MM.1S (cell line): Measurements from ENCODE around the gene RAPGEF2.

ENCODE experiments used
- DNase-seq: peaks from one replicate; pipeline ENCODE4 v3.0.0-alpha.2; 2015
- H2AFZ ChIP-seq: fragments of 300-600 bp; sonication (generic); 2 replicates; pipeline ENCODE4 v1.6.0; 2016; ENCODE audit warnings: antibody characterized with exemption, low read length
- H3F3A ChIP-seq: fragments of 300-600 bp; sonication (generic); 2 replicates; pipeline ENCODE4 v1.6.1; 2016; ENCODE audit warnings: mild to moderate bottlenecking, antibody characterized with exemption, low read length, moderate library complexity, mixed read lengths; ENCODE audit not compliant: insufficient read depth
- H3K27ac ChIP-seq: fragments of 300-600 bp; sonication (generic); 2 replicates; pipeline ENCODE4 v1.5.1; 2016; ENCODE audit warnings: mild to moderate bottlenecking, low read length
- H3K27me3 ChIP-seq: fragments of 300-600 bp; sonication (generic); replicated peaks from 2 replicates; pipeline ENCODE4 v1.6.0; 2016; ENCODE audit warnings: low read length; ENCODE audit not compliant: insufficient read depth
- H3K36me3 ChIP-seq: fragments of 300-600 bp; sonication (generic); replicated peaks from 2 replicates; pipeline ENCODE4 v1.6.1; 2016; ENCODE audit warnings: mild to moderate bottlenecking, low read length, mixed read lengths; ENCODE audit not compliant: insufficient read depth
- H3K4me1 ChIP-seq: fragments of 300-600 bp; sonication (generic); 2 replicates; pipeline ENCODE4 v1.6.1; 2016; ENCODE audit warnings: low read length, mixed read lengths
- H3K4me2 ChIP-seq: fragments of 300-600 bp; sonication (generic); 2 replicates; pipeline ENCODE4 v1.6.0; 2016; ENCODE audit warnings: low read depth, low read length
- H3K4me3 ChIP-seq: fragments of 300-600 bp; sonication (generic); 2 replicates; pipeline ENCODE4 v1.5.1; 2016; ENCODE audit warnings: low read length, mixed read lengths
- H3K79me2 ChIP-seq: fragments of 300-600 bp; sonication (generic); 2 replicates; pipeline ENCODE4 v1.6.1; 2016; ENCODE audit warnings: mixed run types, low read length, mixed read lengths
- H3K9ac ChIP-seq: fragments of 300-600 bp; sonication (generic); 2 replicates; pipeline ENCODE4 v1.6.1; 2016; ENCODE audit warnings: low read length, mixed read lengths
- H3K9me2 ChIP-seq: fragments of 300-600 bp; sonication (generic); replicated peaks from 2 replicates; pipeline ENCODE4 v1.6.1; 2016; ENCODE audit warnings: mild to moderate bottlenecking, low read length, mixed read lengths; ENCODE audit not compliant: insufficient read depth
- H3K9me3 ChIP-seq: fragments of 300-600 bp; sonication (generic); replicated peaks from 2 replicates; pipeline ENCODE4 v1.6.1; 2016; ENCODE audit warnings: mild to moderate bottlenecking, low read length, mixed read lengths; ENCODE audit not compliant: insufficient read depth
- H4K20me1 ChIP-seq: fragments of 300-600 bp; sonication (generic); 2 replicates; pipeline ENCODE4 v1.6.1; 2016; ENCODE audit warnings: mild to moderate bottlenecking, low read length, moderate library complexity, mixed read lengths; ENCODE audit not compliant: insufficient read depth
- CTCF ChIP-seq: fragments of 300-600 bp; sonication (generic); IDR thresholded peaks from 2 replicates; pipeline ENCODE4 v1.5.1; 2016; ENCODE audit warnings: antibody characterized with exemption, low read length, mixed read lengths
- EZH2 ChIP-seq: fragments of 300-600 bp; sonication (generic); optimal IDR thresholded peaks from 2 replicates; pipeline ENCODE3; 2017; ENCODE audit warnings: low read depth, mild to moderate bottlenecking, antibody characterized with exemption, low read length, mixed read lengths
- EZH2phosphoT487 ChIP-seq: fragments of 300-600 bp; sonication (generic); IDR thresholded peaks from 2 replicates; pipeline ENCODE4 v1.6.1; 2018; ENCODE audit warnings: antibody characterized with exemption, low read length

Gene RAPGEF2

GRCh38 chr4:159398236-159398638 lies 295.4 kb downstream of the RAPGEF2 start:
- Histone ChIP-seq H3K36me3 (no peaks in the 10 kb centered on the region), H3K27me3 (no peaks in the 10 kb centered on the region), H4K20me1 (no peaks in the 10 kb centered on the region), H3K4me3 (no peak overlapping the region), H3K9me3 (no peaks in the 10 kb centered on the region), H3K9ac (no peak overlapping the region), H3K4me1 (no peaks in the 10 kb centered on the region), H2AFZ (no peak overlapping the region), H3K9me2 (no peaks in the 10 kb centered on the region), H3K27ac (no peak overlapping the region), H3K79me2 (no peaks in the 10 kb centered on the region), H3F3A (no peaks in the 10 kb centered on the region), H3K4me2 (no peak overlapping the region)
- no peak for DNase-seq
- TF ChIP-seq EZH2 (no peak), CTCF (no peak), EZH2phosphoT487 (no peak)

GRCh38 chr4:159400558-159401225 lies 297.8 kb downstream of the RAPGEF2 start:
- no peaks in the 10 kb centered on the region for H3K9me2 ChIP-seq
- no peak for DNase-seq
- H4K20me1 ChIP-seq, result no peaks in the 10 kb centered on the region
- no peaks in the 10 kb centered on the region for H3K36me3 ChIP-seq
- H3K27ac ChIP-seq, result no peak overlapping the region
- no peaks in the 10 kb centered on the region for H3F3A ChIP-seq
- H3K4me2 ChIP-seq, result no peak overlapping the region
- no peak for TF ChIP-seq EZH2phosphoT487
- no peak for TF ChIP-seq CTCF
- no peak for TF ChIP-seq EZH2
- H3K79me2 ChIP-seq, result no peaks in the 10 kb centered on the region
- H3K4me3 ChIP-seq, result no peak overlapping the region
- H3K27me3 ChIP-seq, result no peaks in the 10 kb centered on the region
- H2AFZ ChIP-seq, result no peak overlapping the region
- no peaks in the 10 kb centered on the region for H3K9me3 ChIP-seq
- no peaks in the 10 kb centered on the region for H3K4me1 ChIP-seq
- H3K9ac ChIP-seq, result no peak overlapping the region

DNA sequence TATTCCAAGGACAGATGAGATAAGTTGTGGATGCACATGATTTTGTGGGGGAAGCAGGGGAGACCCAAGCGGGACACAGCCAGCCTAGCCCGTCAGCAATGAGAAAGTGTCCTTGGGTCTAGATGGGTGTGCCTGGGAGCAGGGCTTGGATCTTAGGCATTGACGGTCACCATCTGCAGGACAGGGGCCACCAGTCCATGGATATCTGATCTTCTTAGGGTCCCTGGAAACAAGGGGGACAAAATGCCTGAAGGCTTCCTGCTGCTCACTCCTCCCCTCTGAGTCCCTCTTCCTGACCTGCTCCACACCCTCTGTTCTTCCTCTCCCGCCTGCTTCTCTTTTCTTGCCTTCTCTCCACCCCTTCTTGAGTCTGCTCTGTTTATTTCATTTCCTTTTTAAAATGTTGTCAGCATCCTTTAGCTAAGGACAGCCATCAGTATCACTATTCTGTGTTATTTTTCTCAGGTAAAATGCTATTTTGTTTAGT lies 298.4 kb downstream of the RAPGEF2 start:
- Histone ChIP-seq H3K9ac (no peak overlapping the region), H3F3A (no peaks in the 10 kb centered on the region), H3K4me3 (no peak overlapping the region), H2AFZ (no peak overlapping the region), H3K27ac (no peak overlapping the region), H3K9me2 (no peaks in the 10 kb centered on the region), H3K36me3 (no peaks in the 10 kb centered on the region), H3K4me2 (no peak overlapping the region), H4K20me1 (no peaks in the 10 kb centered on the region), H3K9me3 (no peaks in the 10 kb centered on the region), H3K4me1 (no peaks in the 10 kb centered on the region), H3K27me3 (no peaks in the 10 kb centered on the region), H3K79me2 (no peaks in the 10 kb centered on the region)
- no peak for TF ChIP-seq EZH2
- DNase-seq, result no peak

GRCh38 chr4:159401791-159402380 lies 299.0 kb downstream of the RAPGEF2 start:
- no peak overlapping the region for H3K4me2 ChIP-seq
- H3K79me2 ChIP-seq, result no peaks in the 10 kb centered on the region
- H4K20me1 ChIP-seq, result no peaks in the 10 kb centered on the region
- no peaks in the 10 kb centered on the region for H3K9me3 ChIP-seq
- H3K9ac ChIP-seq, result no peak overlapping the region
- H3K36me3 ChIP-seq, result no peaks in the 10 kb centered on the region
- no peak overlapping the region for H3K4me3 ChIP-seq
- DNase-seq, result no peak
- no peak overlapping the region for H3K27ac ChIP-seq
- no peak for TF ChIP-seq EZH2phosphoT487
- no peak for TF ChIP-seq CTCF
- TF ChIP-seq EZH2, result no peak
- H3K9me2 ChIP-seq, result no peaks in the 10 kb centered on the region
- no peaks in the 10 kb centered on the region for H3K27me3 ChIP-seq
- H3K4me1 ChIP-seq, result no peaks in the 10 kb centered on the region
- H2AFZ ChIP-seq, result no peak overlapping the region
- no peaks in the 10 kb centered on the region for H3F3A ChIP-seq
